GM19397 (cell line): Measurements from ENCODE around the gene ZNF446.
"Not testable (repeated sequence)": the region's sequence is repeated elsewhere in the genome, so short reads cannot be mapped to it uniquely, and the experiment has no call there.

Experiments used
- ATAC-seq: cut with Tn5 transposase; IDR thresholded peaks from one replicate; pipeline ENCODE4 v1.9.1; 2021; ENCODE audit warnings: mild to moderate bottlenecking, moderate library complexity; ENCODE audit not compliant: unreplicated experiment

Gene ZNF446

DNA sequence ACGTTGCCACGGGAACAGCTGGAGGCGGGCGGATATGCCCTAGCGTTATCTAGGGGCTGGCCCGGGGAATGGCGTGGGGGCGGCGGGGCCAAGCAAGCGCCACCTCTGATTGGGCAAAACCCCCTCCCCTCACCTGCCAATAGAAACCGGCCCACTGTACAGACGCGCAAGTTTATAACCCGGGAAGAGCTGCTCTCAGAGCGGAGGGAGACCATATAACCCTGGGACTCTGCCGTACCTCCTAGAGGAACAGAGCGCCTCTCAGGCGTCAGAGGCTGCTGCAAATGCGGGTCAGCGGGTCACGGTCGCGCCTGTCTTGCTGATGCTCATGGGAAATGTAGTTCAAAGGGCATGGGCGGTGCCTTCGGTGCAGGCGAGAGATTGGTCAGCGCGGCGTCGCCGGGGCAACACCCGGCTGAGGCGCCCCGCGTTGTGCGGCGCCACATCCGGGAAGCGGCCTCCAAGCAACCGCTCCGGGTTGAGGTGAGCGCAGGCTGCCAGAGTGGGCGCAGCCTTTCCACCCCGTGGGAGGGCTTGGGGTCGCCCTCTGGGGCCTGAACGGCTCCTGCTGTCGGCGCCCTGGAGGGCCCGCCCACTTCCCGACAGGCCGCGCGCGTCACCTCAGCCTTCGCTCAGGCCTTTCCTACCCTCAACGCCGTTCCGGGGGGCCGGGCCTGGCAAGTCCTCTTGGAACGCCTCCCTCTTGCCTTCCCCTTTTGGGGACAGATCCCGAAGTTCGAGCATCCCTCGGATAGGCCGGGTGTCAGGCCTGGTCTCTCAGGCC, at the start of gene ZNF446:
Gene ZNF446, plus strand, starts transcription at position 639 of the 784 bp plus-strand sequence. CDS start 867 bp downstream, outside the sequence.
- ATAC-seq: peak; percentile 79

DNA sequence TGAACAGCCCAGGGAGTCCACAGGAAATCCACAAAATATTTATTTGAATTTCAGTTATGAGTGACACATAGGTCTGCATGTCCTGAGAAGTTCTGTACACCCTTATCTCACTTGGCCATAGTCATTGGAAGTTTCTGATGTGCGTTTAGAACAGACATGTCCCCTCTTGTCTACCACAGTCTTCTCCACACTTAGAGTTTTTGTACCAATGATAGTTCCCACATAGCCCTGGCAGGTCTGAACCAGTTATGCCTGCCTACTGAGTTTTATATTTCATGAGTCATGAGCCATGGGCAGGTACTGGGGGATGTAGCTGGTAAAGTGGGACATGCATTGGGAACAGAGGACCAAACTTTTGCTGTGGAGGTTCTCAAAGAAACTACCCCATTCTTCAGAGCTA, 47.5 kb upstream of the ZNF446 start:
- ATAC-seq: no peak

DNA sequence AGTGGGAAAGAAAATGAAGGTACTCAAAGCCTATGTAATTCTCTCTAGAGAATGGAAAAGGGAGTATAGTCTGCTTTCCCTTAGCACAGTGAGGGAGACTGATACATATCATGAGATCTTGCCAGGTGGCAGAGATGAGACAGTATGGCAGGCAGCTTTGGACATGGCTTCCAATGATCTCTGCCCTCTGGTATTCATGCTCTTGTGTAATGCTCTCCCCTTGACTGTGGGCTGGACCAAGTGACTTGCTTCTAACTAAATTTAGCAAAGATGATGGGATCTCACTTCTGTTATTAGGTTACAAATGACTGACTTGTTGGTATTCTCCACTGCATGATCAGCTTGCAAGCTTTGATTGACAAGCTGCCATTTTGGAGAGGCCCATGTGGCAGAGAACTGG, 46.4 kb upstream of the ZNF446 start:
- no peak for ATAC-seq

DNA sequence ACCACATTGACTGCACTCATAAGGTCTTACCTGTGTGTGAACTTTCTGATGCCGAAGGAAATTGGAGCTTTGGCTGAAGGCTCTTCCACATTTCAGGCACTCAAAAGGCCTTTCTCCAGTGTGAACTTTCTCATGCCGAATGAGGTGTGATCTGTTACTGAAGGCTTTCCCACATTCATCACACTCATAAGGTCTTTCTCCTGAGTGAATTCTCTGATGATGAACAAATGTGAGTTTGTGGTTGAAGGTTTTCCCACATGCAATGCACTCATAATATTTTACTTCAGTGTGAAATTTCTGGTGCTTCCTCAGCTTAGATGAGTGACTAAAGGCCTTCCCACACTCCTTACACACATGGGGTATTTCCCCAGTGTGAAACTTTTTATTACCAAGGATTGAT, 41.9 kb upstream of the ZNF446 start:
- no peak for ATAC-seq

DNA sequence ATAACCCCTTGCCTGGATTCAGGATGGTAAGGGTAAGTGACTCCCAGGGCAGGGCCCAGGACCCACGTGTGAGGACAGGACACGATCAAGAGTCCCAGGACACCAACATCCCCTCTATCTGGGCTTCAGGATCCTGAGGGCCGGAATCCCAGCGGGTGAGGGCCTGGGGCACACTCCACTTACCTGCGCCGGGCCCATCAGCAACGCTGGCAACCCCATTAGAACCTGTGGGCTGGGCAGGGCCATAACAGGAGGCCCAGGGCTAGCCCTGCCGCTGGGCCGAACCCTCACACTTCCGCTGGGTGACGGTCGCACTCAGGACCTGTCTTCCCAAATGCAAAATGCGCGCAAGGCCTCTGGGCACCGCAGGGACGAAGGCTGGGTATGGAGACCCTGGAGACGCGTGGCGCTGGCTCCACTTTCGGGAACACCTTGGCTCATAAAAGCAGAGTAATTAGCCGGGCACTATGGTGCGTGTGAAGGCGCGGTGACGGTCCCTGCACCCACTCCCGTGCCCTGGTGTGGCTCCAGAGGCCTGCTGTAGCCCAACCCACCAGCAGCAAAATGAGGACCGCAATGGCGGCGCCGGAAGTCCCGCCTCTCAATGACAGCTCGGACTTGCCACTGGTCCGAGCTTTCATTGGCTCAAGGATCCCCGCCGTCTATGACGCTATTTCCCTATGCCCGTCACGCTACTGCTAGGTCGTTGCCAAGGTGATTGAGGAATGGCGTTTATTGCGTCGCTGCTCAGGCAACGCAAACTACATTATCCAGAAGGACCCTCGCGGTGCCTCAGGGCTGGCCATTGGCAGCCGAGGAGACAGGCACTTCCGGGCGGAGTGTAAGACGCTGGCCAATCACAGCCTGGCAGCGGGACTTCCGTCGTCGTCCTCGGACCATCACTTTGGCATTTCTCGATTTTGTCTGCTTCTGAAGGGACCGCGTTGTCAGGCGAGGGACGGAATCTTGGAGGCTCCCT, 36.3 kb upstream of the ZNF446 start, which contains the start of gene ZNF132:
Gene ZNF132, minus strand, starts transcription at position 578 of the 979 bp plus-strand sequence. Its CDS starts 332 bp downstream, at position 246.
- ATAC-seq: peak; percentile 96

DNA sequence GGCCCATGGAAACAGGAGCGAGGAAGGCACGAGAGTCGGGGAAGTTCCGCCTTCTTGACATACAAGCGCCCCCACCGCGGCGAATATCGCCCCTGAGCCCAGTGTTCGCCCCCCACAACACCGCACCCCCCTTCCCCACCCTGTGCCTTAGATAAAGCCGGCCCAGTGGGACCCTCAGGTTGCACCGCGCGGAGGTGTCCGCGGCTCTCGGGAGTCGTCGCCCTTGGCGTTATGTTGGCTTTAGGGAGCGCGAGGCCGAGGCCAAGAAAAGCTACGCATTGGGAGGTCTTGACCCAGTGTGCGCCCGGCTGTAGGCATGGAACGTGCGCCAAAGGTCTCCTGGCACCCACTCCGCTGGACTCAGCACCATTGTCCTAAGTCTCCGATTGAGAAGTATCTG, 35.6 kb upstream of the ZNF446 start:
- no peak for ATAC-seq

DNA sequence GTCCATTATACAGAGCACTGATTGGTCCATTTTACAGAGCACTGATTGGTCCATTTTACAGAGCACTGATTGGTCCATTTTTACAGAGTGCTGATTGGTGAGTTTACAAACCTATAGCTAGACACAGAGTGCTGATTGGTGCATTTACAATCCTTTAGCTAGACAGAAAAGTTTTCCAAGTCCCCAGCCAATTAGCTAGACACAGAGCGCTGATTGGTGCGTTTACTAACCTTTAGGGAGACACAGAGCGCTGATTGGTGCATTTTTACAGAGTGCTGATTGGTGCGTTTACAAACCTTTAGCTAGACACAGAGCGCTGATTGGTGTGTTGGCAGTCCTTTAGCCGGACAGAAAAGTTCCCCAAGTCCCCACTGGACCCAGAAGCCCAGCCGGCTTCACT, 33.2 kb upstream of the ZNF446 start:
- not testable (repeated sequence) for ATAC-seq

DNA sequence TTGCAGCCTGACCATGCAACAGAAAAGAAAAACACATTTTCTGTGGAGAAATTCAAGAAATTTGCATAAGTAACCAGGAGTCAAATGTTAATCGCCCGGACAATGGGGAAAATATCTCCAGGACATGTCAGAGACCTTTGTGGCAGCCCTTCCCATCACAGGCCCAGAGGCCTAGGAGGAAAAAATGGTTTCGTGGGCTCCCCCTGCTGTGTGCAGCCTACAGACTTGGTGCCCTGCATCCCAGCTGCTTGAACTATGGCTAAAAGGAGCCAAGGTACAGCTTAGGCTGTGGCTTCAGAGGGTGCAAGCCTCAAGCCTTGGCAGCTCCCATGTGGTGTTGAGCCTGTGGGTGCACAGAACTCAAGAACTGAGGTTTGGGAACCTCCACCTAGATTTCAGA, 27.3 kb upstream of the ZNF446 start:
- not testable (repeated sequence) for ATAC-seq

DNA sequence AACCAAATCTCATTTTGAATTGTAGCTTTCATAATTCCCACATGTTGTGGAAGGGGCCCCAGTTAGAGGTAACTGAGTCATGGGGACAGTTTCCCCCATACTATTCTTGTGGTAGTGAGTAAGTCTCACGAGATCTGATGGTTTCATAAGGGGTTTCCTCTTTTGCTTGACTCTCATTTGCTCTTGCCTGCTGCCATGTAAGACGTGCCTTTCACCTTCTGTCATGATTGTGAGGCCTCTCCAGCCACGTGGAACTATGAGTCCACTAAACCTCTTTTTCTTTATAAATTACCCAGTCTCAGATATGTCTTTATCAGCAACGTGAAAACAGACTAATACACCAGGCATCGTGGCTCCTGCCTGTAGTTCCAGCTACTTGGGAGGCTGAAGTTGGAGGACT, 26.2 kb upstream of the ZNF446 start:
- ATAC-seq: not testable (repeated sequence)

DNA sequence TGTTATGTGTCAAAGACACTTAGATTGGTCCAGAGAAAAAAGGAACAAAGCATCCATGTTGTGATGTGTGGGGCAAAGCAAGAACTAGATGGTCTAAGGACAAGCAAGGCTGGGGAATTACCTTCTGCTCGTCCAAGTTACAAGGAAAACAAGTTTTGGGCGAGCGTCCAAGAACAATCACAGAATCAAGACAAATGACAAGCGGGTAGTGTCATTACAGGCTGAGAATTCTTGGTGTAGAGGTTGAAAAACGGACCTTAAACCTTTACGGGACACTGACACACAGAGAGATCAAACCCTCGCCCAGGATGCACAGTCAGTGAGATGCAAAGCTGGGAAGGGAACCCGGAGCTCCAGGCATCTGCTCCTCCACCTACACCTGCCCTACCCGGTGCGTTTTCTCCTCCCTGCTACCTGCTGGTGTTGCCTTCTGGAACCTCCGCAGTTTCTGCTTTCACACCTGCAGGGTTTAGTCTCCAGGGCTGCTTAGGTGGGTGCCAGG, 25.2 kb upstream of the ZNF446 start:
- no peak for ATAC-seq

DNA sequence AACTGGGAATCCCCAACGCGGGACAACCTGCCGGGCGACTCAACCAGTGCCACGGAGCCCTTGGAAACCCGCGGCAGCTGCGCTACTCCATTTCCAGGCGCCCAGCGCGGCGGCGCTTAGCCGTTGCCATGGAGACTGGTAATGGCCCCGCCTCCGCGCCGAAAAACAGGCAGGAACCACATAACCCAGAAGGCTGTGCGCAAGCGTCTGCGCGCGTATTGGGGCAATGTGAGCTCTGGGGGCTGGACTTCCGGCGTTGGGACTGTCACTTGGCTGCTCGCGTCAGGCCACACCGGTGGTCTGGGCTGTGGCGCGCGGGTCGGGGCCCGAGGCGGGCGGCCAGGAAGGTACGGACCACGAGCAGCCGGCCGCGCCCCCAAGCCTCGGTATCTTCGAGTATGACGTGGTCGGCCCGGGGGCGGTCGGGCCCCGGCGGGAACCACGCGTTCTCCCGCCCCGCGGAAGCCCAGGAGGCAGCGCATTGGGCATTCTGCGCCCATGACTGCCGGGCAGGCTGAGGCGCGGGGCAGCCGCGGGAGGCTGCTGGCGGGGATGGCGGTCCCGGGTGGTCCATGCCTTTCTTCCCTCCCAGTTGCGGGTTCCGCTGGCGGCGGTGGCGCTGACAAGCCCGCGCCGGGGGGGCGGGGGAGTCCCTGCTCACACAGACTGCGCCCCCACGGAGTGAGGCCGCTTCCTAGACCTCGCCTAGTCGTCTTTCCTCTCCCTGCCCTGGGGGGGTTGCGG, 24.6 kb upstream of the ZNF446 start, which contains the start of gene ZNF324B:
Gene ZNF324B, plus strand, starts transcription at position 265 of the 744 bp plus-strand sequence. CDS start 2,080 bp downstream, outside the sequence.
- peak; percentile 93 for ATAC-seq

DNA sequence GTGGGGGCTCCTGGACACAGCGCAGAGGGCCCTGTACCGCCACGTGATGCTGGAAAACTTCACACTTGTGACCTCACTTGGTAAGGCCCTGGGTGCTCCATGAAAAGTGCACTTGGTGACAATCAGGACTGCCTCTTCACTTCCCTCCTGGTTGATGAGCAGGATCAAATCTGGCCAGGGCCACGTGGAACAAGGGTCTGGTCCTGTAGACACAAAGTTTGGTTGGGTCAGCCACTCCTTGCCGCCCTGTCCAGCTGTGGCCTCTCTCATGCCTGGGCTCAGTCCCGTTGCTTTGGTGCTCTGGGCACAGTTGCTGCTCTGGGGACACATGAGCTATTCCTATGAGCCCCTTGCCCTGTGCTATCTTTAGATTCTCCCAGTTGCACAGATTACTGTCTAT, 22.4 kb upstream of the ZNF446 start:
- no peak for ATAC-seq

DNA sequence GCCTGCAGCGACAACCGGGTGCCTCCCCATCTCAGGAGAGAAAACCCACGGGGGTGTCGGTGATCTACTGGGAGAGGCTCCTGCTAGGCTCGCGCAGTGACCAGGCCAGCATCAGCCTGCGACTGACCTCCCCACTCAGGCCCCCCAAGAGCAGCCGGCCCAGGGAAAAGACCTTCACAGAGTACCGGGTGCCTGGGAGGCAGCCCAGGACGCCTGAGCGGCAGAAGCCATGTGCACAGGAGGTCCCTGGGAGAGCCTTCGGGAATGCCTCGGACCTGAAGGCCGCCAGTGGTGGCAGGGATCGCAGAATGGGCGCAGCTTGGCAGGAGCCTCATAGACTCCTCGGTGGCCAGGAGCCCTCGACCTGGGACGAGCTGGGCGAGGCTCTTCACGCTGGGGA, 20.8 kb upstream of the ZNF446 start:
- ATAC-seq: no peak

DNA sequence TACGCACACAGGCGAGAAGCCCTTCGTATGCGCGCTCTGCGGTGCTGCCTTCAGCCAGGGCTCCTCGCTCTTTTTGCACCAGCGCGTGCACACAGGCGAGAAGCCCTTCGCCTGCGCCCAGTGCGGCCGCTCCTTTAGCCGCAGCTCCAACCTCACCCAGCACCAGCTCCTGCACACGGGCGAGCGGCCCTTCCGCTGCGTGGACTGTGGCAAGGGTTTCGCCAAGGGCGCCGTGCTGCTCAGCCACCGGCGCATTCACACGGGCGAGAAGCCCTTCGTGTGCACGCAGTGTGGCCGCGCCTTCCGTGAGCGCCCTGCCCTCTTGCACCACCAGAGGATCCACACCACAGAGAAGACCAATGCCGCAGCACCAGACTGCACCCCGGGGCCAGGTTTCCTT, 20.0 kb upstream of the ZNF446 start:
- ATAC-seq: no peak

DNA sequence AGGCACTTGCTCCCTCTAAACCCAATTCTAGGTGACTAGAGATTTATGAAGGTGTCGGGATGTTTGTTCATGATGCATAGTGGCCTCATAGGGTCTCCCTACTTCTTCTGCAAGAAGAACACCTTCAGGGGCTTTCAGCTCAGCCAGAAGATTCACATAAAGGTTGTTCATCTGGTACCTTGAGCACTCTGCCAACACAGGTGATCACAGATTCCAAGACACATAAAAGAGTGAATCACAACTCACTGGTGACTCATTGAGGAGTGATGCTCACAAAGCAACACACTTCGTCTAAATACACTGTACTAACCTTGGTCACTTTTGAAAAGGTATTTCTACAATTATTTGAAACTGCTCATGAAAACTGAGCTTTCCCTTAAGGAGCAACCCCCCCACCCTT, 16.1 kb upstream of the ZNF446 start:
- ATAC-seq: no peak

DNA sequence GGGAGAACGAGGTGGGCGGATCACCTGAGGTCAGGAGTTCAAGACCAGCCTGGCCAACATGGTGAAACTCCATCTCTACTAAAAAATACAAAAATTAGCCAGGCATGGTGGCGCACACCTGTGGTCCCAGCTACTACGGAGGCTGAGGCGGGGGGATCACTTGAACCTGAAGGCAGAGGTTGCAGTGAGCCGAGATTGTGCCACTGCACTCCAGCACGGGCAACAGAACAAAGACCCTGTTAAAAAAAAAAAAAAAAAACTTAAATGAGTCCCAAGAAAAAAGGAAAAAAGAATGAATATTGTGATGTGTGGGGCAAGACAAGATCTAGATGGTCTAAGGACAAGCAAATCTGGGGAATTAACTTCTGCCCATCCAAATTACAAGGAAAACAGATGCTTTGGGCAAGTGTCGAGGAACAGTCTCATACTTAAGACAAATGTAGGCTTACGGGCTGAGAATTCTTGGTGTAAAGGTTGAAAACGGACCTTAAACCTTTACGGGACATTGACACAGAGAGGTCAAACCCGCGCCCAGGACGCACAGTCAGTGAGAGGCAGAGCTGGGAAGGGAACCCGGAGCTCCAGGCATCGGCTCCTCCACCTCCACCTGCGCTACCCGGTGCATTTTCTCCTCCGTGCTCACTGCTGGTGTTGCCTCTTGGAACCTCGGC, 9.9 kb upstream of the ZNF446 start:
- ATAC-seq: no peak

DNA sequence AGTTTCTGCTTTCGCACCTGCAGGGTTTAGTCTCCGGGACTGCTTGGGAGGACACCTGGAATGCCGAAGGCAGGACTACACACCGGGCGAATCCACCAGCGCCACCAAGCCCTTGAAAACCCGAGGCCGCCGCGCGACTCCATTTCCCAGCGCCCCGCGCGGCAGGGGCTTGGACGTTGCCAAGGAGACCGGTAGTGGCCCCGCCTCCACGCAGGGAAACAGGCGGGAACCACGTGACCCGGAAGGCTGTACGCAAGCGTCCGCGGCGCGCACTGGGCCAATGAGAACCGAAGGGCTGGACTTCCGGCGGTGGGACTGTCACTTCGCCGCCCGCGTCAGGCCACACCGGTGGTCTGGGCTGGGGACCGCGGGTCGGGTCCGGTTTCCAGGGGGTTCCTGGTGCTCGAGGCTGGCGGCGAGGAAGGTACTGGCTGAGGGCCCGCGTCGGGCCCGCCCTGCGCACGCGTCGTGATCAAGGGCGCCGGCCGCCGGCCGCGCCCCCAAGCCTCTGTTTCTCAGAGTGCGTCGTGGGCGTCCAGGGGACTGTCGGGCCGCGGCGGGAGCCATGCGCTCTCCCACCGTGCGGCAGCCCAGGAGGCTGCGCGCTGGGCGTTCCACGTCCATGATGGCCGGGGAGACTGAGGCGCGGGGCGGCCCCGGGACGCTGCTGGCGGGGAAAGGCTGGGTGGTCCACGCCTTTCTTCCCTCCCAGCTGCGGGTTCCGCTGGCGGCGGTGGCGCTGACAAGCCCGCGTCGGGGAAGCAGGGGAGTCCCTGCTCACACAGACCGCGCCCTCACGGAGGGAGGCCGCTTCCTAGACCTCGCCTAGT, 9.2 kb upstream of the ZNF446 start, which contains the start of gene ZNF324:
Gene ZNF324, plus strand, starts transcription at position 321 of the 830 bp plus-strand sequence. CDS start 2,106 bp downstream, outside the sequence.
- peak; percentile 94 for ATAC-seq

DNA sequence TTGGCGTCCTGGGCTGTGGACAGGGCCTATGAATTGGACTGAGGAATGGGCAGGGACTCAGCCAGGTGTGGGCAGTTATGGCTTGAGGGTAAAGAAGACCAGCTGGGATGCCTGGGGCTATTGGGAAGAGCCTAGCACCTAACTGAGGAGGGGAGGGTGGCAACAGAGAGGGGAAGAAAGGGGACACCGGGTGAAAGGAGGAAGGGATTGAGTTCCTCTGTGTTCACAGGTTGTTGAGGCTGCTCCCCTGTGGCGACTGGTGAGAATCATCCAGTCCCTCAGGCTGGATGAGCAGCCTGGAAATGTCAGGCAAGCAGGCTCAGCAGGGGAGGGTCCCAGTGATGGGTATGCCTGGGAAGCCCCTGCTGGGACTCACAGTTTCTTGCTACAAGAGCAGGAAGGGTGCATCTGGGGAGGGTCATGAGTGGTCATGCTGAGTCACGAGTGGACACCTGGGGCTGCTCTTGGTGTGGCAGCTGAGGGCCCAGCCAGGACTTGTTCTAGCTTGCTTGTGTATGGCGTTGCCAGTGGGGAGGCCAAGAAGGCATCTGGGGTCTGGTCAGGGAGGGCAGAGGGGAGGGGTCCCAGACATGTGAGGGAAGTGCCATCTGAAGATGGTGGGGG, 7.8 kb upstream of the ZNF446 start:
- ATAC-seq: no peak
